Testis (tissue), 3 donors: Measurements from ENCODE around the gene CPSF4L. TPM values are rescaled to one million over a fixed set of nuclear protein-coding genes. Genes with fewer than 3 reads are reported as not detected.

Experiments used
- DNase-seq: peaks from one replicate; pipeline ENCODE4 v3.0.0-alpha.2; 2019
- H3K27ac ChIP-seq, 2 donors: fragments of 200-600 bp; sonication (generic); one replicate each; pipeline ENCODE4 v1.5.1; 2019
- H3K27me3 ChIP-seq: fragments of 200-600 bp; sonication (generic); one replicate; pipeline ENCODE4 v1.5.1; 2019
- H3K36me3 ChIP-seq: fragments of 200-600 bp; sonication (generic); one replicate; pipeline ENCODE4 v1.5.1; 2017; ENCODE audit warnings: low read depth; ENCODE audit errors: missing control alignments
- H3K4me1 ChIP-seq: fragments of 200-600 bp; sonication (generic); one replicate; pipeline ENCODE4 v1.5.1; 2019
- H3K4me3 ChIP-seq, 2 donors: fragments of 200-600 bp; sonication (generic); one replicate each; pipeline ENCODE4 v1.5.1; 2017 to 2019
- H3K9me3 ChIP-seq: fragments of 200-600 bp; sonication (generic); one replicate; pipeline ENCODE4 v1.5.1; 2017
- CTCF ChIP-seq, 3 experiments: fragments of 450-650 bp in 2 of 3; fragments of 200-600 bp in 1 of 3; sonication (generic) in 1 of 3; IDR thresholded peaks; one replicate each; pipeline ENCODE4 v1.5.1; 2016 to 2019; ENCODE audit warnings: antibody characterized with exemption in 3 of 3, mild to moderate bottlenecking in 2 of 3, moderate library complexity in 1 of 3
- POLR2A ChIP-seq: fragments of 450-650 bp; IDR thresholded peaks from one replicate; pipeline ENCODE4 v1.6.1; 2017; ENCODE audit warnings: antibody characterized with exemption, mild to moderate bottlenecking, moderate library complexity
- whole genome bisulfite sequencing, 2 donors: methylation state at CpG; one replicate each; pipeline ENCODE4 v1.1.5; 2018; 5-methylcytosine and 5-hydroxymethylcytosine counted together
- intact Hi-C: fragments of 100-400 bp; cut with DNase I; formaldehyde crosslinking; loops from one replicate; pipeline ENCODE4 v1.15.1; 2023; ENCODE audit warnings: low total_unique reads
- polyA plus RNA-seq: library from polyadenylated mRNA; stranded (reverse); fragments of 350-450 nt; fragmentation: Illumina TruSeq; extraction: RNeasy Lipid Tissue Mini Kit (QIAGEN cat#74804); gene quantifications from one replicate; pipeline ENCODE4 v1.2.3, GENCODE V29; 2014; ENCODE audit warnings: low read depth, low replicate concordance; ENCODE audit not compliant: insufficient read depth
- total RNA-seq, 2 donors: library from RNA; depleted of rRNA; stranded (reverse); fragments of >200 nt; gene quantifications; one replicate each; pipeline ENCODE4 v1.2.3, GENCODE V29; 2016

The CPSF4L gene
- total and polyA plus RNA-seq, 3 donors from 2014 or later = 0.79 to 0.94 TPM; not detected in 1

- Histone ChIP-seq H3K27ac (peak overlapping the region; percentile 81 to 90), H3K36me3 (no peaks in the 10 kb centered on the region), H3K27me3 (no peaks in the 10 kb centered on the region), H3K4me1 (peaks cover 87% of the 10 kb centered on the region), H3K4me3 (no peak overlapping the region), H3K9me3 (no peaks in the 10 kb centered on the region)
- no peak for DNase-seq
- 71 to 77% methylated on average over 13 to 16 of the region's 16 CpGs for WGBS, 2 donors
- intact Hi-C loops = no loop called here
- TF ChIP-seq POLR2A (no peak), CTCF (IDR thresholded peaks at IDR 0.05) (no peak)
Measured at GRCh38 chr17:73290399-73291259, 28.9 kb upstream of the CPSF4L start.

- Histone ChIP-seq H3K9me3 (no peaks in the 10 kb centered on the region), H3K4me1 (peaks cover 96% of the 10 kb centered on the region), H3K4me3 (no peak overlapping the region), H3K27ac (peak overlapping the region; percentile 81 to 90), H3K27me3 (no peaks in the 10 kb centered on the region), H3K36me3 (no peaks in the 10 kb centered on the region)
- WGBS, 2 donors = 46 to 65% methylated on average over 7 of the region's 7 CpGs
- intact Hi-C loops = no loop called here
- no peak for DNase-seq
- TF ChIP-seq CTCF (IDR thresholded peaks at IDR 0.05) (no peak), POLR2A (no peak)
Measured at GRCh38 chr17:73289549-73290254, 28.0 kb upstream of the CPSF4L start.

- H3K36me3 ChIP-seq = no peaks in the 10 kb centered on the region
- TF ChIP-seq CTCF (IDR thresholded peaks at IDR 0.05) = no peak
- TF ChIP-seq POLR2A = no peak
- peak; percentile 90 for DNase-seq
- peaks cover 99% of the 10 kb centered on the region for H3K4me1 ChIP-seq
- 63 to 68% methylated on average over 19 of the region's 19 CpGs for WGBS, 2 donors
- H3K9me3 ChIP-seq = no peaks in the 10 kb centered on the region
- no peaks in the 10 kb centered on the region for H3K27me3 ChIP-seq
- intact Hi-C loops = no loop called here
- H3K4me3 ChIP-seq = no peak overlapping the region
- peak overlapping the region; percentile 81 to 90 for H3K27ac ChIP-seq
Measured at GRCh38 chr17:73288534-73289302, 27.0 kb upstream of the CPSF4L start.

GRCh38 chr17:73286863-73287296 lies 25.2 kb upstream of the CPSF4L start:
- Histone ChIP-seq H3K27me3 (no peaks in the 10 kb centered on the region), H3K4me1 (peaks cover 95% of the 10 kb centered on the region), H3K4me3 (no peak overlapping the region), H3K36me3 (no peaks in the 10 kb centered on the region), H3K27ac (peak overlapping the region; percentile 45 to 90), H3K9me3 (no peaks in the 10 kb centered on the region)
- TF ChIP-seq CTCF (IDR thresholded peaks at IDR 0.05) (no peak), POLR2A (no peak)
- 54 to 57% methylated on average over 8 of the region's 8 CpGs for WGBS, 2 donors
- intact Hi-C loops = no loop called here
- DNase-seq = no peak
